ENCODE measurements around the gene IQCE. TPM values are rescaled to one million over a fixed set of nuclear protein-coding genes. Genes with fewer than 3 reads are reported as not detected.
"Not testable (repeated sequence)": the region's sequence is repeated elsewhere in the genome, so short reads cannot be mapped to it uniquely, and the experiment has no call there.

The IQCE gene
- total RNA-seq, 1 donor = 4.6 TPM

DNA sequence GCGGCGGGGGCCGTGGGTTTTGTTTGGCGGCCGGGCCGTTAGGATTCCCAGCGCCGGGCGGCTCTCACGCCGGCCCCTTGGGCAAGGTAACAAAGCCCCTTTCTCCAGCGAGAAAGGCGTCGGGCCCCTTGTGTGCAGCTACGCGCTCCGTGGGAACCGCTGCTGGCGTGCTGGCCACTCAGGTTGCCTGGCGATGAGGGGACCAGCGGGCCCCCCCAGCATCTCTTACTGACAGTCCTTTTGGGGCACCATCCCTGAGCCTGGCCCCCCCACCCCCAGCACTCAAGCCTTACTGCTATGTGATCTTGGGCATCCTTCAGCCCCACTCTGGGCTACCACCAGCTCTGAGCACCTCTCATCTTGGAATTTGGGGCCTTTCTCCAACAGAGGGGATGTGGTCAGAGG lies 37.4 kb upstream of the IQCE start:
- DNase-seq (ENCODE audit: low read depth in 2 of 3, low spot score in 2 of 3) = no peak

DNA sequence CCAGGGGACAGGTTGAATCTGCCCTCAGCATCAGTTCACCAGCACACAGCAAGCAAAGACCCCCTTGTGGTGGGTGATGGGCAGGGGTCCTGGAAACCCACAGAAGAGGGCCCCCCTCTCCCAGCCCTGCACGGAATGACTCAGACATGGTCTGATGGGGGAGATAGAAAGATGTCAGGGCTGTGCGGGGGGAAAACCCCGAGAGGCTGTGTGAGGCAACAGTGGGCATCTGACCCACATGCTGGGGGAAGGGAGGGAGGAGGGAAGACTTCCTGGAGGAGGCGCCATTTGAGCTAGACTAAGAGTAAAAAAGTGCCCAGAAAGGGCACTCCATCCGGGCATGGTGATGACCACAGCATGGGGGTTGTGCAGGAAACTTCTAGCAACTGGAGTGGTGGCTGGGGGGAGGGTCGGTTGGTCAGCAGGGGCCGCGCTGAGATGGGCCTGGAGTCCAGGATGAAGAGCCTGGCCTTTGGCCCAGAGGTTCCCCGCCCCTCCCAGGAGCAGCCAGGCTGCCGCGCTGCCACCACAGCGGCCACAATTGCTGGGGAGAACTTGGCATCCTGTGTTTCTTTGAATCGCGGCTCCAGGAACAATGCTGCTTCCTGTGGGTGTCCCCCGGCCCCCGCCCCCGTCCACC lies 36.7 kb upstream of the IQCE start:
- peak; percentile 41 to 82 (median 67) for DNase-seq (ENCODE audit: low read depth in 2 of 3, low spot score in 2 of 3)

DNA sequence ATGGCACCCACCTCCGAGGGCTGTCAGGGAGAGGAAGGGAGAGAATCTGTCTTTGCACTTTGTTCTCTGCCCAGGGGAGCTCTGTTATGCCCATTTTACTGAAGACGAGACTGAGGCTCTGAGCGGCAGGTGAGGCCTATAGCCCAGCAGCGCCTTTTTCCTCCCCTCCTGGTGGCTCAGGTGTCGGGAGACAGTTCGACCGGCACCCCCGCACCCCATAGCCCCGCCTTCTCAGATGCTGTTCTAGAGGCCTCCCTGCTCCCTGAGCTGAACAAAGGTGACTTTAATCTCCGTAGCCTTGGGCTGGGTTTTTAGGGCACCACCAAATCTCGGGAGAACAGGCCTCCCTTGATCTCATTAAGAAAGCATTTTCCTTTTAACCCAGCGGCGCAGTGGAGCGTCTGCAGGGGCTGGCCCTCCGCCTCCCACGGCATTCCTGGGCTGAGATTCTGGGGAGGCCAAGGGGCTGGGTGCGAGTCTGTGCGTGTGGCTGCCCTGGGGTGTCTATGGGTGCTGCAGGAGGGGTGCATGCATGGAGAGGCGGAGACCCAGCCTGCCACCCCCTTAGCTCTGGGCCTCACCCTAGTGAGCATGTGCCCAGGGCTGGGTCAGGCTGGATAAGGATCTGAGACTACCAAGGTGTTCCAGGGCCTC lies 35.9 kb upstream of the IQCE start:
- DNase-seq (ENCODE audit: low read depth in 2 of 3, low spot score in 2 of 3) = no peak

DNA sequence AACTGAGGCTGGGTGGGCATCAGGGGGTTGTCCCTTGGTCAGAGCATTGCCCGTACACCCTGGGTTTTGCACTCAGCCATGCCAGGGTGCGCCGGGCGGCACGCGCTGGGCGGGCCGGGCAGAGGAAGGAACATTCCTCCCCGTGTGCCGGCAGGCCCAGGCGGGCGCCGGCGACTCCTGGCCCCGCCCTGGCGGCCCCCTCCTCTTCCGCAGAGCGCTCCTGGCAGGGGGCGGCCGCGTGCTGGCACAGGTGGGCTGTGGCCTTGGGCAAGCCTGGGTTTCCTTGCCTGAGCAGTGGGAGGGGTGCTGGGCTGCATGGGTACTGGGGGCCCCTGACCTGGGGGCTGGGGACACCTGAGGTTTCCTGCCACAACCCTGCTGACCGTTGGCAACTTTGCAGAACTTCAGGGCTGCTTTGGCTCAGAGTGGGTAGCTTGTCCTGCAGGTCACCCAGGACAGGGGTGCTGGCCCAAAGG lies 35.3 kb upstream of the IQCE start:
- DNase-seq (ENCODE audit: low read depth in 2 of 3, low spot score in 2 of 3) = peak in 1 of 3 donors; percentile 28

DNA sequence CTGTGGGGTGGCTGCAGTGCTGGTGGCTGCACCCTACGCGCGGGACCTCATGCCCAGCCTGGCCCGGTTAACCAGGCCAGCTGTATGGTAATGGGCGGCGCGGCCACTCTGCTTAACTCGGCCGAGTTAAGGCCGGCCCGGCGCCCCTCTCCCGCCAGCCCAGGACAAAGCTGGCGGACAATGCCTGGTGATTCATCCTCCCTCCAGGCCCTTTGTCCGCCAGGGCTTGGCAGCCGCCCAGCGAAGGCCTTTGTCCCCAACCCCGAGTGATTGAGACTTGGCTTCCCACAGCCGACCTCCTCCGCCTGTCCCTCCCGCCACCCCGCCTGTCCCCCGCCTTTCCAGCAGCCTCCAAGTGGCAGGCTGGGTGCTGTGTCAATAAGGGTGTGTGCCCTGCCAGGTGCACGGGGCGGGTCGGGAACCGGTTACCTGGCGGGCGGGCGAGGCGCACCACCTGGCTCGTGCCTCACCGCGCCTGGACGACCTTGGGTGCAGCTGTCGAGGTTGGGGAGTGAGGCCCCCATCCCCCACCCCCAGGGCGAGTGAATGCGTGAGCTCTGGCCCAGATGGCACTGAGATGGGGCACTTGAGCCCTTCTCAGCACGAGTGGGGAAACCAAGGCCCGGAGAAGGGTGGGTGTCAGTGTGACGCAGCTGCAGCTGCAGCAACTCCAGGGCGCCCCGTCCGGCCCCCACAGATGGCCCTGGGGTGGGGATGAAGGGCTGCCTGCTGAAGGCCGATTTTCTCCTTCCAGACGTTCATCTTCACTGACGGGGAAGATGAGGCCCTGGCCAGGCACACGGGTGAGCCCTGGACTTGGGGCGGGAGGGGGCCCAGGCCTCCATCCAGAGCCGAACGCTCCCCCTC lies 34.6 kb upstream of the IQCE start:
- peak in 2 of 3 donors; percentile 38 to 51 for DNase-seq (ENCODE audit: low read depth in 2 of 3, low spot score in 2 of 3)

DNA sequence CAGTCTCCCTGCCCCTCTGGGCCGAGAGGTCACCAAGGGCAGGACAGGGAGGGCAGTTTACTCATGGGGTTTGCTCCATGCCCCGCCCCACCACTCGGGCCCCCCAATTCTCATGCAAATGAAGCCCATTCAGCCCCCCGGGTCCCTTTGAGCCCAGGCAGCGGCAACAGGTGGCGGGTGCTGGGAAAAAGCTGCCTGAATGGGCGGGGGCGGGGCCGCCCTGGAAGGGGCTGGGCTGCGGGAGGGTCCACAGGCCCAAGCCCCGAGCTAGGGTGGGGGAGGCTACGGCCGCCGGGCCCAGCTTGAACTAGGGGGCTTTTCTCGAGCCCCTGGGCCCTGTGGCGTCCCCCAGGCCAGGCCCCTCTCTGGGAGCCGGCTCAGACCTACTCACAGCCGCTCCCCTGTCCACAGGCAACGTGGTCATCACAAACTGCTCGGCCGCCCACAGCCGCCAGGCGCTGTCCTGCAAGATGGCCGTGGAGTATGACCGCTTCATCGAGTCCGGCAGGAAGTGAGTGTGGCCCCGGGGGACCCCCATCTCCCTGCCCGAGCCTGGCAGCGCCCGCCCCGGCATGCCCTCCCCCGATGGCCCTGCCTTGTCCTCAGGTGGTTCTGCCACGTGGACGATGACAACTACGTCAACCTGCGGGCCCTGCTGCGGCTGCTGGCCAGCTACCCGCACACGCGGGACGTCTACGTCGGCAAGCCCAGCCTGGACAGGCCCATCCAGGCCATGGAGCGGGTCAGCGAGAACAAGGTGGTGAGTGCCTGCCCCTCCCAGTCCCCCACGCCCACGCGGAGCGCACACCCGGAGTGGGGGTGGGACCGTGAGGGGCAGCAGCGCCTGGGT lies 33.7 kb upstream of the IQCE start:
- no peak for DNase-seq (ENCODE audit: low read depth in 2 of 3, low spot score in 2 of 3)

DNA sequence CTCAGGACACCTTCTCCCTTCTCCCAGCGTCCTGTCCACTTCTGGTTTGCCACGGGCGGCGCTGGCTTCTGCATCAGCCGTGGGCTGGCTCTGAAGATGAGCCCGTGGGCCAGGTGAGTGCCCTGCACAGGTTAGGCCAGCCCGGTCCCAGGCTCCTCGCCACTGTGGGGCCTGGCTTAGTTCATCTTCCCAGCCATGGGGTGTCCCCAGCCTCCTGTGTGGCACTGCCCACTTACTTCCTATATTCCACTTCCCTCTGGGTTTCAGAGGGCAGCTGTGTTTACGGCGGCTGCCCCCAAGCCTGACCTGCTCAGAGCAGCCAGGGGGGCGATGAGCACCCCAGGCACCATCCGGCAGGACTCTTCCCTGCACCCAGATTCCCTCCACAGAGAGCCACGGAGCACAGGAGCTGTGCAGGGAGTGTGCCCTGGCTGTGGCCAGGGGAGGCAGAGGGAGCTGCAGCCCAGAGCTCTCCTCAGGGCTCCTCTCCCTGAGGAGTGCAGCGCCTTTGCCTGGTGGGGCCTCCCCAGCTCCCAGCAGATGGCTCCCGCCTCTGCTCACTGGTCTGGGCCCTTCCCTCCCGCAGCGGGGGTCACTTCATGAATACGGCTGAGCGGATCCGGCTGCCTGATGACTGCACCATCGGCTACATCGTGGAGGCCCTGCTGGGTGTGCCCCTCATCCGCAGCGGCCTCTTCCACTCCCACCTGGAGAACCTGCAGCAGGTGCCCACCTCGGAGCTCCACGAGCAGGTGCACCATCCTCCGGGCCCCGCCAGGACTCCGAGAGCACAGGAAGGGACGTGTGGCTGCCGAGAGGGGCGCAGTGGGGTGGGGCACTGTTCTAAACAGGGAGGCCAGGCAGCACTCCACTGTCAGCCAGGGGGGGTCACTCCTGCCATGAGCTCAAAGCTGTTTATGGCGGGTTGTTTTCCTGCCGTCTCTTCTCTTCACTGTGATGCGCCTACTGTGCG lies 32.8 kb upstream of the IQCE start:
- no peak for DNase-seq (ENCODE audit: low read depth in 2 of 3, low spot score in 2 of 3)

DNA sequence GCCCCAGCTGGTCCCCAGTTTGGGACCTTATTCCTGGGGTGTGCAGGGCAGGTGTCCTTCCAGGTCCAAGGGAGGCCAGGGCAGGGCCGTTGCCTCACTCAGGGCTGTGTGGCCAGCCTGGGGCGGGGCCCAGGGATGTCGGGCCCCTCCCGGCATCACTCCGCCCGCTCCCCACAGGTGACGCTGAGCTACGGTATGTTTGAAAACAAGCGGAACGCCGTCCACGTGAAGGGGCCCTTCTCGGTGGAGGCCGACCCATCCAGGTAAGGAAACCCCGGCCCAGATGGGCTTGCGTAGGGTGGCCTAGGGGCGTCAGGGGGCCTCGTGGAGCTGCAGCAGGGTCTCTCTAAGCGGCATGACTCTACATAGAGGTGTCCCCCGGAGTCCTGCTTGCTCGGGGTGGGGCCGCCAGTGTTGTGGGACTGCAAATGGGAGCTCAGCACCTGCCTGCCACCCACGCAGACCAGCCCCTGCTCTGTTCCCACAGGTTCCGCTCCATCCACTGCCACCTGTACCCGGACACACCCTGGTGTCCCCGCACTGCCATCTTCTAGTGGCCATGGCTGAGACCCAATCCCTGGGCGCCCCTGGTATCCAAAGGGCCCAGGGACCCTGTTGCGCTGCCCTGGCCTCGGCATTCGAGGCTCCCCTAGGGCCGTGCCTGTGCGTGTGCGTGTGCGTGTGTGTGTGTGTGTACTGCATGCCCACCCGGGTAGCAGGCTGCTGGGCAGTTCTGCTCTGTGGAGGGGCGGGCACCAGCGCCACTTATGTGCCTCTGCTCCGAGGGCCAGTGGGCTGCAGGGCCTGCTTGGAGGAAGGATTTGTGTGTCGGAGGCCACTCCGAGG lies 31.9 kb upstream of the IQCE start:
- DNase-seq (ENCODE audit: low read depth in 2 of 3, low spot score in 2 of 3) = no peak

DNA sequence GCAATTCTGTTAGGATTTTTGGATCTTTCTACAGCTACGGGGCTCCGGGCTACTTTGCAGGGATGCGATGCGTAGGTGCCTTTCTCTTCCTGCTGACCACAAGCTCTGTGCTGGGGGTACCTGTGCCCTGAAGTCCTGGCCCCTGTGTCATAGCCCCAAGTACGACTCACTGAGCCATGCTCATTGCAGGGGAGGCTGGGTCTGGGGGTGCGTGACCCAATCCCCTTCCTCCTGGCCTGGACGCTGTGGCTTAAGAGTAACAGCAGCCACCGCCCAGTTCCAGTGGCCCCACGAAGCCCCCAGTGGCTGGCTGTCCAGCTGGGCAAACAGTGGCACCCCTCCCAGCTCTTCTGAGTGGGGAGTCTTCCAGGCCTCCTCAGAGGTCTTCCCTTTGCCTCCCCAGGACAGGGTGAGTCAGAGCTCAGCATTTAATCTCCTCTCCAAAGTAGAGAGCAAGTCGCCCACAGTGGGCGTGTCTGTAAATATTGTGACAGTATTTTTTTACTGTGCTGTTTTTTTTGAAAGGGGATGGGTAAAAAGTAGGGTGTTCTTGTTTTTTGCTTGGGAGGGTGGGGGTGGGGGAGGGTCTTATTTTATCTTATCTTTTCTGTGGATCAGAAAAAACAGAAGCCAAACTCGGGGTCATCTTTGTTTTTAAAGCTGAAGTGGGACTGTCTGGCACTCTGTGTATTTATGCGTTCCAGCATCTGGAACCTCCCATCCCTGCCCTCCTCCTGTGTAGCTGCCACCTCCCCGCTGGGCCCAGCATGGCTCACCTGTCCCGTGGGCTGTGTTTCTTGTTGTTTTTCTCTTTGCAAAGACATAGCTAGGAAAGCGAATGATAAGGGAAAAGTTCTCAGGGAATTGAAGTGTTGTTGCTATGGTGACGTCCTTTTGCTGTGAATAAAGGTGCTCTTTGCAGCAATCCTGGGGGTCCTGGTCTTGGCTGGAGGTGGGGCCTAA lies 31.0 kb upstream of the IQCE start:
- DNase-seq (ENCODE audit: low read depth in 2 of 3, low spot score in 2 of 3) = peak in 1 of 3 donors; percentile 33

DNA sequence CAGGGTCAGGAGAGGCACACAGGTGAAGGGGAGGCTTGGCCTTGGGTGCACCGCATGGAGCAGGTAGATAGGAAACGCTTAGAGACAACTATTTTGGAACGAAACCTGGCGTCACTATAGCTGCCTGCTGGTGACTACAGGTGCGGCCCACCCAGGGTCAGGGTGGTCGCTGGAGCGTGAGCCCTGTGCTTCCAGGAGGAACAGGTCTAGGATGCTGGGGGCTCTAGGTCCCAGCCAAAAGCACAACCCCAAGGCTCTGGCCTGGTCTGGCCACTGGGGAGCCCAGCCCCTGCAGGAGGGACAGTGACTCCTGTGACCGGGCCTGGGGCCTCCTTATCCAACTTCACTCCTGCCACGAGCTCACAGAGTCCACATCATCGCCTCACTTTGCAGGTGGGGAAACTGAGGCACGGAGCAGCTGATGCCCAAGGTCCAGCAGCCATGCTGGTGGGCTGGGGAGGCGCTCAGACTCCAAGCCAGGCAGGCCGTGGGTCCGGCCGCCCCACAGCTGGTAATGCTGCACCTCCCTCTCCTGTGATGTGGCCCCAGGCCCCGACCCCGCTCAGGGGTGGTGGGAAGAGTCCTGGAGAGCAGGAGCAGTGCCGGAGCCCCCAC lies 30.2 kb upstream of the IQCE start:
- no peak for DNase-seq (ENCODE audit: low read depth in 2 of 3, low spot score in 2 of 3)

DNA sequence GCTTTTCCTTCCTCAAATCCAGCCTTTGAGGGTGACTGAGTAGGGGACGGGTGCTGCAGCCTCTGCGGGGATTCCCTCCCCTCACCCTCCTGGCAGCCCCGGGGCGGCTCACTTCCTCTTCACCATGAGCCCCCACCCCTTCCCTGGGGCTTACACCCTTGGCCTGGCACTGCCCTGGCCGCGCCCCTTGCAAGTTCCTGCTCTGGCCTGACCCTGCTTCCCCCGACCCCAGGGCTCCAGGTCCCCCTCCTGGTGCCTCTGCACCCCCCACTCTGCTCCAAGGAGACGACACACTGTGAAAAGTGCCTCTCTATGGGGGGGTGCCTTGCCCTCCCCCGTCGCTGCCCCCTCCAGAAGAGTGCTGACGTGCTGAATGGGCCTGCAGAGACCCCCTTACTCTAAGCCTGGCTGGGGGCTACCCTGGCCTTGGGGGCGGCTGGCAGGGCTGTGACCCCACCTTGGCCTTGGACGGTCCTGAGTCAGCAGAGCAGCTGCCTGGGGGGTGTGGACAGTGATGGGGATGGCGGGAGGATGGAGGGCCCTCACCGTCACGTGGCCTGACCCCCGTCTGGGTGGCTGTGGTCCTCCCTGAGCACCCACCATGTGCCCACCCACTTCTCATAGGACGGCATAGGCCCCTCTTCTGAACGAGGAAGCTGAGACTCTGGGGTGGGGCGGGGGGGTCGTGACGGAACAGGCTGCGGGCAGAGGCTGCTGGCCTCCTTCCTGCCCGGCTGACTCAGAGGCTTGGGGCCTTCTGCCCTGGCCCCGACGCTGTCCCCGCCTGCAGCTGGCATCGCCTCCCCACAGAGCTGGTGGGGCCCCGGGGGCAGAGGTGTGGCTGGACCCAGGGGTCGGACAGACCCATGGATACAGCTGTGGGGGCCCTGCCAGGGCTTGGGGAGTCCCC lies 29.4 kb upstream of the IQCE start:
- DNase-seq (ENCODE audit: low read depth in 2 of 3, low spot score in 2 of 3) = peak in 2 of 3 donors; percentile 91 to 94

DNA sequence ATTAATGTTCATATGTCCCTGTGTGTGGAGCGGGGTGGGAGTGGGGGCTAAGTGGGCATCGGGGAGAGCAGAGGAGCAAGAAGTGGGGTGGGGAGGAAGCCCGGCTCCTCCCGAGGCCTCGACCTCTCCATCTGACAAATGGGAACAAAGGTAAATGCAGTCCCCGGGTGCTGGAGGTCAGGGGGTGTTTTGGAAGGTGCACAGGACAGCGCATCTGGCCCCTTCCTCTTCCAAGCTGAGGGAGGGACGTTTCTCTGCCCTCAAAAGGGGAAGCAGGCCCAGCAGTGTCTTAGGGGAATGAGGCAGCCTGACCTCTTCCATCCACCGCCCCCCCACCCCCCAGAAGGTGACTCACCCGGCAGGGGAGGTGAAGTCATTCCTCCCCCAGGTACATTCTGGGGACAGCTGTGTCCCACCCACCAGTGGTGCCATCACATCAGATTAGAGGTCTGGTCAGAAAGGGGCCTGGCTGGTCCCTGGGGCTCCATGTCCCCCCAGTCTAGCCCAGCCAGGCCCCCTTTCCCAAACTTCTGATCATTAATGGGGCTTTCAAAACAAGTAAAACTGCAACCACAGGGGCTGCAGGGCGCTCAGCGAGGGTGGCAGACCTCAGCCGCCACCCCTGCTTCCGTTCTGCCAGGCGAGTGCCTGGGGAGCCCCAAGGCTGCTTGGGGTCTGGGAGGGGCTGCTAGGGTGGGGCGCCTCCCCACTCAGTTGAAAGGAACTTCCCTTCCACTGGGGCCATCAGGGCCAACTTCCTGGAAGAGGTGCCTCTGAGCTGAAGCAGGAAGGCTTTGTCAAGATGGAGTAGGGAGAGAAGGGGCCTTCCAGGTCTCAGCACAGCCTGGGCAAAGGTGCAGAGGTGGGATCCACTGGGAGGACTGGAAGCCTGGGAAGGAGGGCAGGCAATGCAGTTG lies 28.4 kb upstream of the IQCE start:
- peak; percentile 59 to 94 (median 92) for DNase-seq (ENCODE audit: low read depth in 2 of 3, low spot score in 2 of 3)

DNA sequence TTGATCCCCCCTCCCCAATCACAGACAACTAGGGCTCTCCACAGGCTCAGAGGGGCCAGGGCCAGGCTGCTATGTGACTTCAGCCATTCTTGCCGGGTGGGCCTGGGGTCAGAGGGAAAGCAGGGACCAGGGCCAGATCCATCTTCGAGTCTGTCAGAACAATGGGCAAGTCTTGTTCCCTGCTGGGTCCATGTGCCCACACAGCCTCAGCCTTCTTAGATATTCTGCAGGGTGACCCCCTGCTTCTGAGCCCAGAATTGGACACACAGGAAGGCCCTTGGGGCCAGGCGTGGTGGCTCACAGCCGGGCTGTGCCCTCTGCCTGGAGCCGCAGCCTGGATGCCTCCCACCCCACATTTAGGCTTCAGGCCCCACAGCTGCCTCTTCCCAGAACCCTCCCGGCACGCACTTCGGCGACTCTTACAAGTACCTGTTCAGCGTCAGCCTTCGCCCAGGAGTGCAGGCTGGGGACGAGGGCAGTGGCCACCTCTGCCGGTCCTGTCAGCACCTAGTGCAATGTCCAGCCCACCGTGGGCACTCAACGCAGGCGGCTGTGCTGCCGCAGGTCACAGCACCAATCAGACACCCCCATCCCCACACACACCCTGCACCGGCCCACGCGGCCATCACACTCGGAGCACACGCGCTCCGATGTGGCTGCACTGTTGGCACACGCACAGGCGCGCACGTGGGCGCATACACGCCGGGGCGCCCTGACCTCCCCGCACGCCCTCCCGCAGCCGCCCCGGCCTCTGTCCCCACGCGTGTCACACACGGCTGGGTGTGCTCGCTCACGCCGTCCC lies 27.6 kb upstream of the IQCE start:
- DNase-seq (ENCODE audit: low read depth in 2 of 3, low spot score in 2 of 3) = not testable (repeated sequence)

DNA sequence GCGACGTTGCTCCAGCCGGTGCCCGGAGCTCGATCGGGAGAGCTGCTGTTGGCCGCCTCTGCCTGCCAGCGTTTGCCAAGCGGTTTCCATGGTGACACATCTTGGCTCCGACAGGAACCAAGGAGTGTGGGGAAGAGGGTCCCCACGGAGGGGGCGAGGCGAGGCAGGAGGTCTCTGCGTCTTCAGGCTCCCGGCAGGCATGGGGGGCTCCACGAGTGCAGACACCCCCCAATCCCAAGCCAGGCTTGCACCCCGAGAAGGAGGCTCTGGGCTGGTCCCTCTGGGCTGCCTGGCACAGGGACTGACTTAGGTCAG lies 27.0 kb upstream of the IQCE start:
- not testable (repeated sequence) for DNase-seq (ENCODE audit: low read depth in 2 of 3, low spot score in 2 of 3)

Data from hematopoietic multipotent progenitor cell (in vitro differentiated cells).